ENCODE results near the gene OXER1. TPM values are rescaled to one million over a fixed set of nuclear protein-coding genes. Genes with fewer than 3 reads are reported as not detected.

OXER1 gene, protein sequence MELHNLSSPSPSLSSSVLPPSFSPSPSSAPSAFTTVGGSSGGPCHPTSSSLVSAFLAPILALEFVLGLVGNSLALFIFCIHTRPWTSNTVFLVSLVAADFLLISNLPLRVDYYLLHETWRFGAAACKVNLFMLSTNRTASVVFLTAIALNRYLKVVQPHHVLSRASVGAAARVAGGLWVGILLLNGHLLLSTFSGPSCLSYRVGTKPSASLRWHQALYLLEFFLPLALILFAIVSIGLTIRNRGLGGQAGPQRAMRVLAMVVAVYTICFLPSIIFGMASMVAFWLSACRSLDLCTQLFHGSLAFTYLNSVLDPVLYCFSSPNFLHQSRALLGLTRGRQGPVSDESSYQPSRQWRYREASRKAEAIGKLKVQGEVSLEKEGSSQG
- polyA plus RNA-seq (2011; rRNA removed) (not detected in 2 replicates), polyA plus RNA-seq (2017; fragmentation: RNase III; extraction: RNeasy Plus Mini Kit Qiagen cat#74134 plus additional on column Dnase treatment) (not detected in 3 replicates), polyA minus RNA-seq (2011; rRNA and poly(A)+ RNA removed) (not detected in 2 replicates)
- not detected in 2 replicates for polyA plus RNA-seq (2012; cell fraction: cytosol; rRNA removed)
- polyA plus RNA-seq (2012; cell fraction: nucleus; rRNA removed), result 0.02 and 0.11 TPM in 2 replicates

DNA sequence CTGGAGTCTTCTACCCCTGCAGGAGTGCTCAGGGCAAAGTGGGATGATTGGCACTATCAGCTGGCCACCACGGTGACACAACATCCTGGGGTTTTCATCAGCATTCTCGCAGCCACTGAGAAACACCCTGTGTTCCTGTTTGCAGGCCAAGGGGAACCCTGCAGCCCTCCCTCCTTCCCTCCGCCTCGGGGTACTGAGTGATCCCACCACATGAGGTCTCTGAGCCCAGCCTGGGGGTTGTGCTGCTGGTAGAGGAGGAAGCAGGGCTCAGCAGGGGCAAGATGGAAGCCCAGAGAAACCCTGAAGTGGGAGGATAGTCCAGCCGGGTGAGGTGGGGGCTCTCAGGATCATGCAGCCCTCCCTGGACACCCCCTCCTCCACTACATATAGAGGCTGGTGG, at the start of gene OXER1:
Gene OXER1, minus strand, starts transcription at position 40 of the 400 bp plus-strand sequence. CDS start 73 bp downstream, outside the sequence.
- CTCF ChIA-PET, result interaction anchor here (1.3 to 1.6 kb wide), 2 partner anchors 11 to 31 kb away, joined by 3 to 4 read pairs; no protein-coding TSS in a partner anchor
- 79% methylated on average over 5 of the region's 5 CpGs for WGBS (ENCODE audit: missing lambda C conversion rate)
- no peak within 1 kb of the TSS for H3K4me2 ChIP-seq
- ATAC-seq (no peak), DNase-seq (ENCODE audit: low read depth in 1 of 2, low spot score in 1 of 2) (no peak), FAIRE-seq (no peak)
- POLR2A ChIA-PET, result no interaction called here
- TF ChIP-seq TP53 (CRISPR knock-in tag; IDR thresholded peaks at IDR 0.05) (no peak), HOXA7 (CRISPR knock-in tag; IDR thresholded peaks at IDR 0.05) (no peak), EHF (CRISPR knock-in tag; IDR thresholded peaks at IDR 0.05) (no peak)
- TF ChIP-seq, protein P1, sequence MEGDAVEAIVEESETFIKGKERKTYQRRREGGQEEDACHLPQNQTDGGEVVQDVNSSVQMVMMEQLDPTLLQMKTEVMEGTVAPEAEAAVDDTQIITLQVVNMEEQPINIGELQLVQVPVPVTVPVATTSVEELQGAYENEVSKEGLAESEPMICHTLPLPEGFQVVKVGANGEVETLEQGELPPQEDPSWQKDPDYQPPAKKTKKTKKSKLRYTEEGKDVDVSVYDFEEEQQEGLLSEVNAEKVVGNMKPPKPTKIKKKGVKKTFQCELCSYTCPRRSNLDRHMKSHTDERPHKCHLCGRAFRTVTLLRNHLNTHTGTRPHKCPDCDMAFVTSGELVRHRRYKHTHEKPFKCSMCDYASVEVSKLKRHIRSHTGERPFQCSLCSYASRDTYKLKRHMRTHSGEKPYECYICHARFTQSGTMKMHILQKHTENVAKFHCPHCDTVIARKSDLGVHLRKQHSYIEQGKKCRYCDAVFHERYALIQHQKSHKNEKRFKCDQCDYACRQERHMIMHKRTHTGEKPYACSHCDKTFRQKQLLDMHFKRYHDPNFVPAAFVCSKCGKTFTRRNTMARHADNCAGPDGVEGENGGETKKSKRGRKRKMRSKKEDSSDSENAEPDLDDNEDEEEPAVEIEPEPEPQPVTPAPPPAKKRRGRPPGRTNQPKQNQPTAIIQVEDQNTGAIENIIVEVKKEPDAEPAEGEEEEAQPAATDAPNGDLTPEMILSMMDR (IDR thresholded peaks at IDR 0.05), result no peak
- H3K4me3 ChIP-seq, result no peak within 1 kb of the TSS
- no peak within 1 kb of the TSS for H3K27ac ChIP-seq
- H3K9me3 ChIP-seq, result no peaks in the 10 kb centered on the region
- H3K4me1 ChIP-seq, result no peaks in the 10 kb centered on the region

DNA sequence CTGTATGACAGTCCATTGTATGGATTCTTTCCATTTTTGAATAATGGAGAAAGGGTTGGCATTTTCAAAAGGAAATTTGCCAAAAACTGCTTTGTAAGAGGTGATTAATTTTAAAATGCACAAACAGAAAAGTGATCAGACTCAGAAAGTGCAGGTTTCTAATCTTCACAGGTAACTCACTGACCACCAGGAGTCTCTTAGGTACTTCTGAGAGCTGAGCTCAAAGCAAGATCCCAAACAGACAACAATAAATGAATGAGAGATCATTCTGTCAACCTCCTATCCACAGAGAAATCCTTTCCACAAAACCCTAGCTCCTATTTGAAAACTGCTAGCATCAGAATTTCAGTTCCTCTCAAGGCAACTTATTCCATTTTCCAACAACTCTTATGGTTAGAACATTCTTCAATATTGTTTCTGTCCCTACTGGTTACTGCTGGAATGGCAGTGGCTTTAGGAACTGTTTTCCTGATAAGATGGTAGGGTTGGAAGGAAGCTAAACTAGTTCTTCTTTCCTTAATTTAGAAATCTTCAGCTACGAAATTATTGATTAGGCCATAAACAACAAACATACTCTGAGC, 49.1 kb upstream of the OXER1 start:
- ChIA-PET POLR2A (interaction anchor here (0.7 kb wide), 1 partner anchor 37 kb away, joined by 3 read pairs; no protein-coding TSS in a partner anchor), CTCF (interaction anchor here (0.7 to 5.7 kb wide), 10 partner anchors 11 to 764 kb away, joined by 3 to 56 read pairs (median 4); no protein-coding TSS in a partner anchor)
- Histone ChIP-seq H3K4me1 (peaks cover 10% of the 10 kb centered on the region), H3K4me2 (no peak overlapping the region), H3K9me3 (no peaks in the 10 kb centered on the region), H3K27ac (no peak overlapping the region), H3K4me3 (no peak overlapping the region)
- DNase-seq (ENCODE audit: low read depth in 1 of 2, low spot score in 1 of 2), result peak; percentile 55 to 69
- FAIRE-seq, result no peak
- 6% methylated on average over 1 of the region's 1 CpG for WGBS (ENCODE audit: missing lambda C conversion rate)
- no peak for ATAC-seq
- TF ChIP-seq CHD4 (IDR thresholded peaks at IDR 0.05; ENCODE audit: borderline replicate concordance), result no peak
- TF ChIP-seq, protein P1 (IDR thresholded peaks at IDR 0.05), result peak; percentile 42; the same call in 2 of the 3 replicates

DNA sequence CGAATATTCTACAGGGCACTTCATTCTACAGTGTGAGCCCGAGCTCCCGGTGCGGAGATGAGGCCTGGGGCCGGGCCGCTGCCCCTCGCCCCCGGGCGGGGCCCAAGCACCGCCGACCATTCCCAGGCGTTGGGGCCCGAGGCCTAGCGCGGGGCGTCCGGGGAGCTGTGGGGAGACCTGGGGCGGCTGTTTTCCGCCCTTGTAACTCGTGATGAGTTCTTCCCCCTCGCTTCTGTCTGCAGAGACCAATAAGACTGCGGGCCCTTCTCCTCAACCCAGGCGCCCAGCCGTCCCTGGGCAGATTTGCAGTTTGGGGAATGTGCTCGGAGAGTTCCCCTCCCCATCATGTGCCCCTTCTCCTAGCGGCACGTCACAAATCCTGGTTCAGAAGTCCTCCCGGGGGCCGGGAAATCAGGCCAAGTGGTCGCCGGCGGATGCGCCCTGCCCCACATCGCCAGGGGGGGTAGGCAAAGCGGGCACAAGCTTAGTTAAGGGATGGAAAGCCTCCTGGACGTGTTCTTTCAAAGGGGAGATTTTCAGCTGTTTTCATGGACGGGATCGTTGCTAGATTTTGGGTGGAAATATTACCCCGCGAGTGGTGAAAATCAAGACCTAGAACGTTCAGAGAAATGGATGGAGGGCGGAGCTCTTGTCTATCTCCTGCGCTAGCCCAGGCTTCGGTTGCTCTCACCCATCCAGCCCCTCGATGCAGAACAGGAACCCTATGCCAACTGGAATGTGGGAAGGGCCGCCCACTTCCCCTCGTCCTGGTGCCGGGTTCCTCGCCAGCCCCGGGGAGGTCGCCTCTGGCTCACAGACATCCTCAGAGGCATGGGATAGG, 47.3 kb upstream of the OXER1 start:
- no peaks in the 10 kb centered on the region for H3K9me3 ChIP-seq
- peak in 1 of 2 experiments; percentile 28; a peak in 1 of 6 replicates for ATAC-seq
- peak overlapping the region; percentile 45 for H3K4me3 ChIP-seq
- peak overlapping the region; percentile 88 to 92 for H3K27ac ChIP-seq
- H3K4me1 ChIP-seq, result peaks cover 10% of the 10 kb centered on the region
- CTCF ChIA-PET, result interaction anchor here (0.7 to 5.7 kb wide), 9 partner anchors 8 to 775 kb away, joined by 3 to 56 read pairs (median 4); no protein-coding TSS in a partner anchor
- POLR2A ChIA-PET, result interaction anchor here (0.6 to 2.7 kb wide), 17 partner anchors 8 to 785 kb away, joined by 3 to 24 read pairs (median 4); partner anchors contain the start of genes THADA and ZFP36L2
- TF ChIP-seq, protein P2, sequence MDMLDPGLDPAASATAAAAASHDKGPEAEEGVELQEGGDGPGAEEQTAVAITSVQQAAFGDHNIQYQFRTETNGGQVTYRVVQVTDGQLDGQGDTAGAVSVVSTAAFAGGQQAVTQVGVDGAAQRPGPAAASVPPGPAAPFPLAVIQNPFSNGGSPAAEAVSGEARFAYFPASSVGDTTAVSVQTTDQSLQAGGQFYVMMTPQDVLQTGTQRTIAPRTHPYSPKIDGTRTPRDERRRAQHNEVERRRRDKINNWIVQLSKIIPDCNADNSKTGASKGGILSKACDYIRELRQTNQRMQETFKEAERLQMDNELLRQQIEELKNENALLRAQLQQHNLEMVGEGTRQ (IDR thresholded peaks at IDR 0.05), result 0 out of 2 replicates have a peak, but pooled peaks have one; percentile 16
- no peak for TF ChIP-seq ZNF302 (CRISPR knock-in tag; IDR thresholded peaks at IDR 0.05)
- WGBS (ENCODE audit: missing lambda C conversion rate), result 61% methylated on average over 44 of the region's 51 CpGs
- H3K4me2 ChIP-seq, result peak overlapping the region; percentile 78
- peak in 1 of 2 experiments; percentile 32 for DNase-seq (ENCODE audit: low read depth in 1 of 2, low spot score in 1 of 2)
- FAIRE-seq, result no peak
